DOHH2 (cell line): Measurements from ENCODE around the gene TSPAN4.

ENCODE experiments used
- H3F3A ChIP-seq: fragments of 200-600 bp; sonication (generic), shearing (Covaris generic); 2 replicates; pipeline ENCODE4 v1.6.0; 2016; ENCODE audit warnings: antibody characterized with exemption, mild to moderate bottlenecking; ENCODE audit not compliant: control insufficient read depth, insufficient read depth
- H3K27ac ChIP-seq: fragments of 200-600 bp; sonication (generic); 2 replicates; pipeline ENCODE4 v1.5.1; 2014; ENCODE audit warnings: low read depth, mild to moderate bottlenecking, low read length, moderate library complexity
- H3K27me3 ChIP-seq: fragments of 200-600 bp; sonication (generic); 2 replicates; pipeline ENCODE4 v1.6.1; 2014; ENCODE audit warnings: mild to moderate bottlenecking, low read length, mixed read lengths; ENCODE audit not compliant: control insufficient read depth
- H3K36me3 ChIP-seq: fragments of 200-600 bp; sonication (generic); 2 replicates; pipeline ENCODE4 v1.6.1; 2014; ENCODE audit warnings: mild to moderate bottlenecking, low read length, moderate library complexity, mixed read lengths; ENCODE audit not compliant: control insufficient read depth
- H3K4me1 ChIP-seq: fragments of 200-600 bp; sonication (generic); 2 replicates; pipeline ENCODE4 v1.6.1; 2014; ENCODE audit warnings: mild to moderate bottlenecking, low read length, mixed read lengths; ENCODE audit not compliant: control insufficient read depth
- H3K4me2 ChIP-seq: fragments of 200-600 bp; sonication (generic); 2 replicates; pipeline ENCODE4 v1.6.0; 2014; ENCODE audit warnings: mild to moderate bottlenecking, low read length, moderate library complexity
- H3K4me3 ChIP-seq: fragments of 200-600 bp; sonication (generic); 2 replicates; pipeline ENCODE4 v1.5.1; 2014; ENCODE audit warnings: mild to moderate bottlenecking, low read length, mixed read lengths
- H3K79me2 ChIP-seq: fragments of 200-600 bp; sonication (generic); 2 replicates; pipeline ENCODE4 v1.6.1; 2014; ENCODE audit warnings: mild to moderate bottlenecking, low read length, mixed read lengths; ENCODE audit not compliant: control insufficient read depth
- H3K9me2 ChIP-seq: fragments of 200-600 bp; sonication (generic); replicated peaks from 2 replicates; pipeline ENCODE4 v1.6.1; 2014; ENCODE audit warnings: mild to moderate bottlenecking, low read length, mixed read lengths; ENCODE audit not compliant: control insufficient read depth
- H3K9me3 ChIP-seq: fragments of 200-600 bp; sonication (generic); 2 replicates; pipeline ENCODE4 v1.6.1; 2014; ENCODE audit warnings: antibody characterized with exemption, low read length, mixed read lengths; ENCODE audit not compliant: control insufficient read depth, insufficient read depth
- H4K20me1 ChIP-seq: fragments of 200-600 bp; sonication (generic); 2 replicates; pipeline ENCODE4 v1.6.0; 2014; ENCODE audit warnings: low read depth, mild to moderate bottlenecking, antibody characterized with exemption, low read length, moderate library complexity; ENCODE audit not compliant: control insufficient read depth, insufficient read depth
- EZH2phosphoT487 ChIP-seq: fragments of 200-600 bp; sonication (generic); IDR thresholded peaks from 2 replicates; pipeline ENCODE4 v1.6.1; 2017; ENCODE audit warnings: borderline replicate concordance, mild to moderate bottlenecking, antibody characterized with exemption, low read length, moderate library complexity, mixed read lengths
- TF ChIP-seq, protein P1 (sequence below): fragments of 200-600 bp; sonication (generic); IDR thresholded peaks from one replicate; pipeline ENCODE4 v1.5.1; 2014; ENCODE audit warnings: antibody characterized with exemption, mild to moderate bottlenecking, low read depth, low read length; ENCODE audit not compliant: poor library complexity, severe bottlenecking

The TSPAN4 gene

GRCh38 chr11:824942-825341 is 17.7 kb upstream of the TSPAN4 start:
- peaks cover 13% of the 10 kb centered on the region for H3K36me3 ChIP-seq
- peaks cover 16% of the 10 kb centered on the region for H3K79me2 ChIP-seq
- H3K4me1 ChIP-seq = peaks cover 47% of the 10 kb centered on the region
- H3K9me3 ChIP-seq = no peaks in the 10 kb centered on the region
- H3K4me2 ChIP-seq = no peak overlapping the region
- H3K4me3 ChIP-seq = no peak overlapping the region
- no peak overlapping the region for H3K27ac ChIP-seq
- H3K27me3 ChIP-seq = peaks cover 32% of the 10 kb centered on the region
- peaks cover 11% of the 10 kb centered on the region for H4K20me1 ChIP-seq
- TF ChIP-seq EZH2phosphoT487 = no peak
- TF ChIP-seq, protein P1, sequence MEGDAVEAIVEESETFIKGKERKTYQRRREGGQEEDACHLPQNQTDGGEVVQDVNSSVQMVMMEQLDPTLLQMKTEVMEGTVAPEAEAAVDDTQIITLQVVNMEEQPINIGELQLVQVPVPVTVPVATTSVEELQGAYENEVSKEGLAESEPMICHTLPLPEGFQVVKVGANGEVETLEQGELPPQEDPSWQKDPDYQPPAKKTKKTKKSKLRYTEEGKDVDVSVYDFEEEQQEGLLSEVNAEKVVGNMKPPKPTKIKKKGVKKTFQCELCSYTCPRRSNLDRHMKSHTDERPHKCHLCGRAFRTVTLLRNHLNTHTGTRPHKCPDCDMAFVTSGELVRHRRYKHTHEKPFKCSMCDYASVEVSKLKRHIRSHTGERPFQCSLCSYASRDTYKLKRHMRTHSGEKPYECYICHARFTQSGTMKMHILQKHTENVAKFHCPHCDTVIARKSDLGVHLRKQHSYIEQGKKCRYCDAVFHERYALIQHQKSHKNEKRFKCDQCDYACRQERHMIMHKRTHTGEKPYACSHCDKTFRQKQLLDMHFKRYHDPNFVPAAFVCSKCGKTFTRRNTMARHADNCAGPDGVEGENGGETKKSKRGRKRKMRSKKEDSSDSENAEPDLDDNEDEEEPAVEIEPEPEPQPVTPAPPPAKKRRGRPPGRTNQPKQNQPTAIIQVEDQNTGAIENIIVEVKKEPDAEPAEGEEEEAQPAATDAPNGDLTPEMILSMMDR = no peak
- H3F3A ChIP-seq = no peaks in the 10 kb centered on the region
- H3K9me2 ChIP-seq = no peaks in the 10 kb centered on the region

- Histone ChIP-seq H3K9me2 (no peaks in the 10 kb centered on the region), H3K36me3 (peaks cover 13% of the 10 kb centered on the region), H3K27me3 (peaks cover 38% of the 10 kb centered on the region), H4K20me1 (peaks cover 7% of the 10 kb centered on the region), H3F3A (no peaks in the 10 kb centered on the region; the same call in 1 of the 2 replicates), H3K4me3 (no peak overlapping the region), H3K9me3 (no peaks in the 10 kb centered on the region), H3K4me2 (no peak overlapping the region), H3K27ac (no peak overlapping the region), H3K4me1 (peaks cover 48% of the 10 kb centered on the region), H3K79me2 (peaks cover 10% of the 10 kb centered on the region)
- no peak for TF ChIP-seq EZH2phosphoT487
- TF ChIP-seq, protein P1 = no peak
Observed at GRCh38 chr11:825366-826226, 17.1 kb upstream of the TSPAN4 start.

DNA sequence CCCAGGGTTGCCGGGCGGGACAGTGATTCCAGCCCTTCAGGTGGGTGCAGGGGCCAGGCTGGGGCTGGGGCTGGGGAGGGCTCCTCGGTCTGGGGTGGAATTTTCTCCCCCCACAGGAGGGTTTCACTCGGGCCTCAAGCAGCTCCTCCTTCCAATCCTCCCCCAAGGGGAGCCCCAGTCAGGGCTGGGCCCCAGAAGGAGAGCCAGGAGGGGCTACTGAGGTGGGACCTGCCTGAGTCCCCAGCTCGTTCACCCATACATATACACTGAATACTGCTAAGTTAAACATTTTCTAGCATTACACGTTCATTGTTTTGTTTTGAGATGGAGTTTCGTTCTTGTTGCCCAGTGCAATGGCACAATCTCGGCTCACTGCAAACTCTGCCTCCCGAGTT is 16.4 kb upstream of the TSPAN4 start:
- H3K4me2 ChIP-seq = peak overlapping the region; percentile 90
- no peaks in the 10 kb centered on the region for H3K9me2 ChIP-seq
- peaks cover 45% of the 10 kb centered on the region for H3K27me3 ChIP-seq
- H3K36me3 ChIP-seq = peaks cover 13% of the 10 kb centered on the region
- H3K27ac ChIP-seq = no peak overlapping the region
- peak overlapping the region; percentile 75; the same call in 1 of the 2 replicates for H3K4me3 ChIP-seq
- peaks cover 4% of the 10 kb centered on the region for H3K79me2 ChIP-seq
- no peak for TF ChIP-seq EZH2phosphoT487
- TF ChIP-seq, protein P1 = no peak
- H3F3A ChIP-seq = no peaks in the 10 kb centered on the region; the same call in 1 of the 2 replicates
- peaks cover under 1% of the 10 kb centered on the region; the same call in 1 of the 2 replicates for H4K20me1 ChIP-seq
- H3K9me3 ChIP-seq = no peaks in the 10 kb centered on the region
- H3K4me1 ChIP-seq = peaks cover 50% of the 10 kb centered on the region
